ENCODE measurements around the gene CD22.

DNA sequence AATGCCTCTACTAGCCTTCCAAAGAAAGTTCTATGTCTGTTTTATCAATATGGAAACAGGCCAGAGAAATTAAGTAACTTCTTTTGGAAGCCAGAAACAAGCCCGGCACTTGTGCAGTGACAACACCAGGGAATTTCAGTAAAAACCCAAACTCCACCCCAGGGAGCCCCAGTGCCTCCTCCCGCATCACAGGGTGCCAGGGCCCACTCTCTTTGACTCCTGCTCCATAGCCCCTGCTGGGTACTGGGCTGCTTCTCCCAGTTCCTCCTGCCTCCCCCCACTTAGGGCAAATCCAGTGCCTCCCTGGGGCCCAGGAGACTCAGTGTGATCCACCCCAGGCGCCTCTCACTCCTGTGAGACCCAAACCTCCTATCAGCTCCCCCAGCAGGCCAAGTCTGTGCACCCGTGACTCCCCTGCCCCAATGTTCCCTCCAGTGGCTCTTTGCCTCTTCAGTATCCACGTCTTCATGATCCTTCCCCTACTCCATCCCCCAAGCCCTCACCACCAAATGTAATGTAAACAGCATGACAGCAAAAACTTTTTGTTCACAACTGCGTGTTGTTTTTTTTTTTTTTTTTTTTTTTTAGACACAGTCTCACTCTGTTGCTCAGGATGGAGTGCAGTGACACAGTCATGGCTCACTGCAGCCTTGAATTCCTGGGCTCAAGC, 26.9 kb downstream of the CD22 start:
- TF ChIP-seq MTA2 (IDR thresholded peaks at IDR 0.05; ENCODE audit: low read depth) (no peak), STAT1 (conservative IDR thresholded peaks at IDR 0.05) (no peak), CEBPB (IDR thresholded peaks at IDR 0.05; ENCODE audit: borderline replicate concordance in 1 of 2, low read depth in 2 of 2, low read length in 2 of 2) (no peak), POLR2AphosphoS2 (IDR thresholded peaks at IDR 0.05; ENCODE audit: low read depth, low read length) (no peak), DPF2 (IDR thresholded peaks at IDR 0.05) (no peak), FOS (IDR thresholded peaks at IDR 0.05; ENCODE audit: borderline replicate concordance, extremely low read depth, insufficient read length) (no peak)
- TF ChIP-seq, protein P1, sequence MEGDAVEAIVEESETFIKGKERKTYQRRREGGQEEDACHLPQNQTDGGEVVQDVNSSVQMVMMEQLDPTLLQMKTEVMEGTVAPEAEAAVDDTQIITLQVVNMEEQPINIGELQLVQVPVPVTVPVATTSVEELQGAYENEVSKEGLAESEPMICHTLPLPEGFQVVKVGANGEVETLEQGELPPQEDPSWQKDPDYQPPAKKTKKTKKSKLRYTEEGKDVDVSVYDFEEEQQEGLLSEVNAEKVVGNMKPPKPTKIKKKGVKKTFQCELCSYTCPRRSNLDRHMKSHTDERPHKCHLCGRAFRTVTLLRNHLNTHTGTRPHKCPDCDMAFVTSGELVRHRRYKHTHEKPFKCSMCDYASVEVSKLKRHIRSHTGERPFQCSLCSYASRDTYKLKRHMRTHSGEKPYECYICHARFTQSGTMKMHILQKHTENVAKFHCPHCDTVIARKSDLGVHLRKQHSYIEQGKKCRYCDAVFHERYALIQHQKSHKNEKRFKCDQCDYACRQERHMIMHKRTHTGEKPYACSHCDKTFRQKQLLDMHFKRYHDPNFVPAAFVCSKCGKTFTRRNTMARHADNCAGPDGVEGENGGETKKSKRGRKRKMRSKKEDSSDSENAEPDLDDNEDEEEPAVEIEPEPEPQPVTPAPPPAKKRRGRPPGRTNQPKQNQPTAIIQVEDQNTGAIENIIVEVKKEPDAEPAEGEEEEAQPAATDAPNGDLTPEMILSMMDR (IDR thresholded peaks at IDR 0.05 in 2 of 3, conservative IDR thresholded peaks at IDR 0.05 in 1 of 3; ENCODE audit: control insufficient read depth in 2 of 3, extremely low read depth in 1 of 3, insufficient read depth in 1 of 3, low read depth in 3 of 3, low read length in 3 of 3), result no peak
